HUDEP-2 (cell line): ENCODE measurements around the gene CERS4.
A peak's percentile ranks its signal among the peaks of the same experiment; 100 is the strongest.

Source experiments
- DNase-seq, 76 experiments: peaks; one replicate each; lab custom pipeline; 2025; ENCODE audit not compliant: unreplicated experiment in 76 of 76; lab: John Stamatoyannopoulos, UW

The CERS4 gene

DNA sequence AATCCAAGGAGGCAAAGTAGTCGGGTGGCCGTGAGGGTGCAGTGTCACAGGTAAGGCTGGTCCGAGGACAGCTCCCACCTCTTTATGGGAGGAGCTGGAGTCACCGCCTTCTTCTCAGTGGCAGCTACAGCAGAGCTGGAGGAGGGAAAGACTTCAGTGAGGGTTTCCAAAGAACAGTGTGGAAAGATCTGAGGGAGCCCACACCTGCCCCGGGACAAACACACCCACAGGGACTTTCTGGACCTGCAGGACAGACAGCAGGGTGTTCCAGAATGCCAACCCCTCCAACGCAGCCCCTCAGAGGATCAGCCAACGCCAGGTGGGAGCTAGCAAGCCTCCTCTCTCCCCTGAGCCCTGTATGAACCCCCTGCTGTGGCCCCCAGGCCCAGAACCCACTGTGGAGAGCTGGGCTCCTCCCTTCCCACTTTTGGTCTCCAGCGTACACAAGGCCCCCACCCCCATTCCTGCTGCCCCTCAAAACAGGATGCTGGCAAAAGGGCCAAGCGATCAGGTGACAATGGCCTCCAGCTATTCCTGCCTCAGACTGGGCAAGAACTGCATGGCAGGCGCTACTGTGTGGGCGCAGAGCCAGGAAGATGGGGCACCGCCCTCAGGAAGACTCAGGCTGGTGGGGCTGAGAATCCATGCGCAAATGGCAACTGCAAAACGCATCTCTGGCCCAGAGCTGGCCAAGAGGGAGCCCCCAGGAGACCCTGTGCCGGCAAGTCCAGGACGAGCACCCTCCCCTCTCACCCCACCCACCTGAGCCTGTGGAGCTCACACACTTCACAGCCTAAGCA lies 102.5 kb downstream of the CERS4 start:
- DNase-seq = peak in 71 of 76 experiments; percentile 40 to 91 (median 79)
